ENCODE results near the gene COA3. TPM values are rescaled to one million over a fixed set of nuclear protein-coding genes. Genes with fewer than 3 reads are reported as not detected.

The COA3 gene
- total RNA-seq, 1 experiment from 2014 or later, result 44.6 TPM

GRCh38 chr17:42784409-42784808 lies 14.1 kb downstream of the COA3 start:
- no peak for ATAC-seq
- intact Hi-C loops (cut with micrococcal nuclease), result loop anchor here (5.0 kb wide), 1 partner anchor 38 kb away; the partner anchor contains the start of gene BECN1
- BruUV-seq (replicated peaks), result no TSS peak
- H3K79me2 ChIP-seq (ENCODE audit: low read length), result peaks cover 54% of the 10 kb centered on the region
- peaks cover 37% of the 10 kb centered on the region for H3K36me3 ChIP-seq (ENCODE audit: low read depth, low read length)
- H3K4me1 ChIP-seq (ENCODE audit: insufficient read depth, low read length), result peaks cover 28% of the 10 kb centered on the region
- no peak overlapping the region for H3K9ac ChIP-seq (ENCODE audit: low read length)
- no peak overlapping the region; the same call in 1 of the 2 replicates for H3K27ac ChIP-seq (ENCODE audit: low read length)
- H3K9me3 ChIP-seq (ENCODE audit: low read length), result no peaks in the 10 kb centered on the region
- ChIA-PET POLR2A (ENCODE audit: unreplicated experiment) (no interaction called here), CTCF (no interaction called here)
- no peaks in the 10 kb centered on the region for H3K27me3 ChIP-seq (ENCODE audit: low read length)
- no peak for DNase-seq
- peak overlapping the region; percentile 93 for H3K4me2 ChIP-seq (ENCODE audit: low read length)
- TF ChIP-seq EZH2 (IDR thresholded peaks at IDR 0.05; ENCODE audit: low read length, unreplicated experiment) (no peak), EZH2phosphoT487 (IDR thresholded peaks at IDR 0.05; ENCODE audit: borderline replicate concordance, low read length) (no peak)
- no peaks in the 10 kb centered on the region for H3K9me2 ChIP-seq (replicated peaks; ENCODE audit: low read length)
- no peak overlapping the region for H3K4me3 ChIP-seq (ENCODE audit: low read length)
- no peaks in the 10 kb centered on the region for H4K20me1 ChIP-seq (ENCODE audit: low read length)
- H2AFZ ChIP-seq (ENCODE audit: low read length), result no peak overlapping the region
- H3F3A ChIP-seq (ENCODE audit: low read length, unreplicated experiment), result no peaks in the 10 kb centered on the region

- H2AFZ ChIP-seq (ENCODE audit: low read length), result no peak overlapping the region
- no peaks in the 10 kb centered on the region for H3K9me3 ChIP-seq (ENCODE audit: low read length)
- H3K36me3 ChIP-seq (ENCODE audit: low read depth, low read length), result peaks cover 33% of the 10 kb centered on the region
- ATAC-seq (no peak), DNase-seq (no peak)
- peaks cover 32% of the 10 kb centered on the region for H3K4me1 ChIP-seq (ENCODE audit: insufficient read depth, low read length)
- ChIA-PET POLR2A (ENCODE audit: unreplicated experiment) (interaction anchor here (0.6 to 1.0 kb wide), 3 partner anchors 10 to 62 kb away, joined by 6 to 10 read pairs (median 7); no protein-coding TSS in a partner anchor), CTCF (interaction anchor here (0.5 to 1.1 kb wide), 2 partner anchors 205 to 821 kb away, joined by 3 read pairs; no protein-coding TSS in a partner anchor)
- no peaks in the 10 kb centered on the region for H4K20me1 ChIP-seq (ENCODE audit: low read length)
- intact Hi-C loops (cut with micrococcal nuclease), result loop anchor here (5.0 kb wide), 1 partner anchor 39 kb away; the partner anchor contains the start of gene BECN1
- H3K4me3 ChIP-seq (ENCODE audit: low read length), result peak overlapping the region; percentile 26; the same call in 1 of the 2 replicates
- no peaks in the 10 kb centered on the region for H3K27me3 ChIP-seq (ENCODE audit: low read length)
- H3F3A ChIP-seq (ENCODE audit: low read length, unreplicated experiment), result no peaks in the 10 kb centered on the region
- peak overlapping the region; percentile 93 for H3K4me2 ChIP-seq (ENCODE audit: low read length)
- H3K27ac ChIP-seq (ENCODE audit: low read length), result peak overlapping the region; percentile 89
- H3K9me2 ChIP-seq (replicated peaks; ENCODE audit: low read length), result no peaks in the 10 kb centered on the region
- BruUV-seq (replicated peaks), result no TSS peak
- H3K9ac ChIP-seq (ENCODE audit: low read length), result no peak overlapping the region
- peaks cover 54% of the 10 kb centered on the region for H3K79me2 ChIP-seq (ENCODE audit: low read length)
- TF ChIP-seq EZH2phosphoT487 (IDR thresholded peaks at IDR 0.05; ENCODE audit: borderline replicate concordance, low read length), result no peak
- TF ChIP-seq, protein P1, sequence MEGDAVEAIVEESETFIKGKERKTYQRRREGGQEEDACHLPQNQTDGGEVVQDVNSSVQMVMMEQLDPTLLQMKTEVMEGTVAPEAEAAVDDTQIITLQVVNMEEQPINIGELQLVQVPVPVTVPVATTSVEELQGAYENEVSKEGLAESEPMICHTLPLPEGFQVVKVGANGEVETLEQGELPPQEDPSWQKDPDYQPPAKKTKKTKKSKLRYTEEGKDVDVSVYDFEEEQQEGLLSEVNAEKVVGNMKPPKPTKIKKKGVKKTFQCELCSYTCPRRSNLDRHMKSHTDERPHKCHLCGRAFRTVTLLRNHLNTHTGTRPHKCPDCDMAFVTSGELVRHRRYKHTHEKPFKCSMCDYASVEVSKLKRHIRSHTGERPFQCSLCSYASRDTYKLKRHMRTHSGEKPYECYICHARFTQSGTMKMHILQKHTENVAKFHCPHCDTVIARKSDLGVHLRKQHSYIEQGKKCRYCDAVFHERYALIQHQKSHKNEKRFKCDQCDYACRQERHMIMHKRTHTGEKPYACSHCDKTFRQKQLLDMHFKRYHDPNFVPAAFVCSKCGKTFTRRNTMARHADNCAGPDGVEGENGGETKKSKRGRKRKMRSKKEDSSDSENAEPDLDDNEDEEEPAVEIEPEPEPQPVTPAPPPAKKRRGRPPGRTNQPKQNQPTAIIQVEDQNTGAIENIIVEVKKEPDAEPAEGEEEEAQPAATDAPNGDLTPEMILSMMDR (conservative IDR thresholded peaks at IDR 0.05; ENCODE audit: low read depth, low read length), result no peak
- no peak for TF ChIP-seq EZH2 (IDR thresholded peaks at IDR 0.05; ENCODE audit: low read length, unreplicated experiment)
Observed at GRCh38 chr17:42783791-42784138, 14.7 kb downstream of the COA3 start.

GRCh38 chr17:42783062-42783790 lies 15.3 kb downstream of the COA3 start:
- TF ChIP-seq EZH2phosphoT487 (IDR thresholded peaks at IDR 0.05; ENCODE audit: borderline replicate concordance, low read length) (no peak), EZH2 (IDR thresholded peaks at IDR 0.05; ENCODE audit: low read length, unreplicated experiment) (no peak)
- TF ChIP-seq, protein P1 (conservative IDR thresholded peaks at IDR 0.05; ENCODE audit: low read depth, low read length), result no peak
- H3K4me2 ChIP-seq (ENCODE audit: low read length), result peak overlapping the region; percentile 93
- ChIA-PET POLR2A (ENCODE audit: unreplicated experiment) (interaction anchor here (0.5 to 1.0 kb wide), 5 partner anchors 9 to 984 kb away, joined by 3 to 10 read pairs (median 6); no protein-coding TSS in a partner anchor), CTCF (interaction anchor here (0.5 to 1.1 kb wide), 3 partner anchors 40 to 821 kb away, joined by 3 read pairs; no protein-coding TSS in a partner anchor)
- H3K9me3 ChIP-seq (ENCODE audit: low read length), result no peaks in the 10 kb centered on the region
- peak overlapping the region; percentile 89 for H3K27ac ChIP-seq (ENCODE audit: low read length)
- H3K4me1 ChIP-seq (ENCODE audit: insufficient read depth, low read length), result peaks cover 32% of the 10 kb centered on the region
- DNase-seq (peak; percentile 91), ATAC-seq (peak; percentile 34)
- TSS peak; percentile 23 for BruUV-seq (replicated peaks)
- H2AFZ ChIP-seq (ENCODE audit: low read length), result no peak overlapping the region
- H3K9ac ChIP-seq (ENCODE audit: low read length), result peak overlapping the region; percentile 90
- H3F3A ChIP-seq (ENCODE audit: low read length, unreplicated experiment), result no peaks in the 10 kb centered on the region
- peaks cover 54% of the 10 kb centered on the region for H3K79me2 ChIP-seq (ENCODE audit: low read length)
- no peaks in the 10 kb centered on the region for H3K27me3 ChIP-seq (ENCODE audit: low read length)
- no peaks in the 10 kb centered on the region for H4K20me1 ChIP-seq (ENCODE audit: low read length)
- H3K4me3 ChIP-seq (ENCODE audit: low read length), result peak overlapping the region; percentile 99
- H3K36me3 ChIP-seq (ENCODE audit: low read depth, low read length), result peaks cover 27% of the 10 kb centered on the region
- intact Hi-C loops (cut with micrococcal nuclease), result loop anchor here (5.0 kb wide), 1 partner anchor 39 kb away; the partner anchor contains the start of gene BECN1
- H3K9me2 ChIP-seq (replicated peaks; ENCODE audit: low read length), result no peaks in the 10 kb centered on the region

Measured in PC-3 (cell line).